IMR-90 (cell line): ENCODE results near the gene CELA2A. TPM values are rescaled to one million over a fixed set of nuclear protein-coding genes. Genes with fewer than 3 reads are reported as not detected.

Experiments used
- ATAC-seq: fragments of 200-7000 bp; cut with Tn5 transposase; 2 replicates; pipeline ENCODE4 v1.9.1; 2020; ENCODE audit warnings: low read depth, mild to moderate bottlenecking, moderate library complexity
- BruUV-seq: library from RNA; stranded (reverse); fragments of 400-500 nt; replicated peaks from 2 replicates; lab custom pipeline; 2021; lab: Mats Ljungman, UMichigan
- CTCF ChIA-PET: fragments of 300-600 bp; formaldehyde crosslinking; extraction: SDS; loops from one replicate; lab custom pipeline; 2021; ENCODE audit warnings: antibody characterized with exemption; lab: Yijun Ruan, JAX
- POLR2A ChIA-PET: fragments of 300-600 bp; sonication (Branson Sonifier 250); formaldehyde crosslinking; loops from one replicate; lab custom pipeline; 2022; ENCODE audit warnings: antibody characterized with exemption; ENCODE audit not compliant: unreplicated experiment; lab: Charles Lee
- DNase-seq: peaks from one replicate; pipeline ENCODE4 v3.0.0; 2013
- H2AFZ ChIP-seq: replicated peaks from 2 replicates; pipeline ENCODE3; 2013; ENCODE audit warnings: low read length, mild to moderate bottlenecking; ENCODE audit not compliant: poor library complexity
- H2AK5ac ChIP-seq: 2 replicates; pipeline ENCODE4 v1.6.1; 2013; ENCODE audit warnings: low read depth, low read length, inconsistent platforms
- H2AK9ac ChIP-seq: replicated peaks from 2 replicates; pipeline ENCODE3; 2013; ENCODE audit warnings: mild to moderate bottlenecking, low read depth, low read length, moderate library complexity; ENCODE audit not compliant: poor library complexity
- H2BK120ac ChIP-seq: 2 replicates; pipeline ENCODE4 v1.6.1; 2013; ENCODE audit warnings: low read depth, low read length, inconsistent platforms
- H2BK15ac ChIP-seq: 3 replicates; pipeline ENCODE4 v1.6.1; 2013; ENCODE audit warnings: low read depth, low read length, inconsistent platforms
- H2BK20ac ChIP-seq: 2 replicates; pipeline ENCODE4 v1.6.1; 2013; ENCODE audit warnings: low read depth, mild to moderate bottlenecking, inconsistent platforms, low read length, moderate library complexity
- H2BK5ac ChIP-seq: 2 replicates; pipeline ENCODE4 v1.6.1; 2013; ENCODE audit warnings: mild to moderate bottlenecking, low read depth, low read length, inconsistent platforms; ENCODE audit not compliant: poor library complexity, severe bottlenecking
- H3K14ac ChIP-seq: replicated peaks from 2 replicates; pipeline ENCODE4 v1.6.1; 2013; ENCODE audit warnings: low read depth, low read length, inconsistent platforms
- H3K18ac ChIP-seq: 2 replicates; pipeline ENCODE4 v1.6.1; 2013; ENCODE audit warnings: low read depth, low read length, control low read depth
- H3K23ac ChIP-seq: 2 replicates; pipeline ENCODE4 v1.6.1; 2013; ENCODE audit warnings: low read depth, low read length, inconsistent platforms
- H3K27ac ChIP-seq: 2 replicates; pipeline ENCODE4 v1.5.1; 2013; ENCODE audit warnings: mild to moderate bottlenecking, control low read depth, low read length; ENCODE audit not compliant: insufficient read depth
- H3K27me3 ChIP-seq: 2 replicates; pipeline ENCODE4 v1.6.1; 2013; ENCODE audit warnings: low read length; ENCODE audit not compliant: control insufficient read depth, insufficient read depth
- H3K36me3 ChIP-seq: 2 replicates; pipeline ENCODE4 v1.6.1; 2013; ENCODE audit warnings: low read length, mixed read lengths; ENCODE audit not compliant: control insufficient read depth, insufficient read depth
- H3K4ac ChIP-seq: 2 replicates; pipeline ENCODE4 v1.6.1; 2013; ENCODE audit warnings: low read depth, low read length, inconsistent platforms
- H3K4me1 ChIP-seq: 2 replicates; pipeline ENCODE4 v1.6.1; 2013; ENCODE audit warnings: low read length, mixed read lengths; ENCODE audit not compliant: control insufficient read depth, insufficient read depth
- H3K4me2 ChIP-seq: 2 replicates; pipeline ENCODE4 v1.6.1; 2013; ENCODE audit warnings: low read depth, mild to moderate bottlenecking, control low read depth, low read length, moderate library complexity
- H3K4me3 ChIP-seq: 2 replicates; pipeline ENCODE4 v1.5.1; 2013; ENCODE audit warnings: low read depth, mild to moderate bottlenecking, control low read depth, low read length, moderate library complexity; ENCODE audit not compliant: insufficient read depth
- H3K56ac ChIP-seq: 2 replicates; pipeline ENCODE4 v1.6.1; 2013; ENCODE audit warnings: low read length, inconsistent platforms; ENCODE audit not compliant: insufficient read depth; ENCODE audit errors: extremely low read depth
- H3K79me1 ChIP-seq, 2 experiments: 2 replicates each; pipeline ENCODE4 v1.6.1; 2013; ENCODE audit warnings: low read length in 2 of 2, inconsistent platforms in 1 of 2, low read depth in 1 of 2
- H3K9ac ChIP-seq: 2 replicates; pipeline ENCODE4 v1.6.1; 2013; ENCODE audit warnings: low read depth, low read length, control low read depth
- H3K9me1 ChIP-seq: 2 replicates; pipeline ENCODE4 v1.6.1; 2013; ENCODE audit warnings: low read length, inconsistent platforms; ENCODE audit not compliant: insufficient read depth
- H3K9me3 ChIP-seq: 2 replicates; pipeline ENCODE4 v1.6.1; 2013; ENCODE audit warnings: low read length; ENCODE audit not compliant: control insufficient read depth, insufficient read depth
- H4K20me1 ChIP-seq: 2 replicates; pipeline ENCODE4 v1.6.1; 2013; ENCODE audit warnings: low read length, inconsistent platforms; ENCODE audit not compliant: insufficient read depth
- H4K5ac ChIP-seq: 2 replicates; pipeline ENCODE4 v1.6.1; 2013; ENCODE audit warnings: mild to moderate bottlenecking, low read depth, low read length, control low read depth
- H4K8ac ChIP-seq, 2 experiments: 2 replicates each; pipeline ENCODE4 v1.6.1; 2013; ENCODE audit warnings: low read depth in 2 of 2, low read length in 2 of 2, control low read depth in 1 of 2, inconsistent platforms in 1 of 2
- H4K91ac ChIP-seq: 2 replicates; pipeline ENCODE4 v1.6.1; 2013; ENCODE audit warnings: low read depth, low read length, inconsistent platforms; ENCODE audit not compliant: insufficient read depth
- BHLHE40 ChIP-seq: fragments of 150-350 bp; IDR thresholded peaks from 2 replicates; pipeline ENCODE4 v1.6.1; 2016; ENCODE audit warnings: mild to moderate bottlenecking, low read depth, low read length
- CEBPB ChIP-seq: IDR thresholded peaks from 2 replicates; pipeline ENCODE4 v1.6.1; 2012; ENCODE audit warnings: low read depth, low read length, improper control_type of control experiment
- CHD1 ChIP-seq: IDR thresholded peaks from 2 replicates; pipeline ENCODE4 v1.6.1; 2012; ENCODE audit warnings: low read depth, low read length, improper control_type of control experiment
- CTCF ChIP-seq: conservative IDR thresholded peaks from 2 replicates; pipeline ENCODE4 v1.5.1; 2012; ENCODE audit warnings: mild to moderate bottlenecking, low read depth, low read length, improper control_type of control experiment
- ELK1 ChIP-seq: fragments of 150-350 bp; IDR thresholded peaks from 2 replicates; pipeline ENCODE4 v1.6.1; 2016; ENCODE audit warnings: low read depth, mild to moderate bottlenecking, low read length, moderate library complexity, borderline replicate concordance
- FOS ChIP-seq: fragments of 150-350 bp; IDR thresholded peaks from 2 replicates; pipeline ENCODE4 v1.6.1; 2016; ENCODE audit warnings: low read depth, low read length
- MAFK ChIP-seq: IDR thresholded peaks from 2 replicates; pipeline ENCODE4 v1.6.1; 2012; ENCODE audit warnings: low read depth, low read length, improper control_type of control experiment
- MAZ ChIP-seq: IDR thresholded peaks from 2 replicates; pipeline ENCODE4 v1.6.1; 2012; ENCODE audit warnings: low read depth, mild to moderate bottlenecking, low read length, improper control_type of control experiment, moderate library complexity, borderline replicate concordance
- MXI1 ChIP-seq: IDR thresholded peaks from 2 replicates; pipeline ENCODE4 v1.6.1; 2012; ENCODE audit warnings: low read depth, mild to moderate bottlenecking, low read length, moderate library complexity, borderline replicate concordance
- NFE2L2 ChIP-seq: fragments of 150-350 bp; IDR thresholded peaks from 2 replicates; pipeline ENCODE4 v1.6.1; 2016; ENCODE audit warnings: low read depth, mild to moderate bottlenecking, low read length
- POLR2A ChIP-seq: IDR thresholded peaks from 2 replicates; pipeline ENCODE4 v1.6.1; 2012; ENCODE audit warnings: mild to moderate bottlenecking, low read depth, low read length
- RAD21 ChIP-seq: IDR thresholded peaks from 2 replicates; pipeline ENCODE4 v1.6.1; 2012; ENCODE audit warnings: low read length, improper control_type of control experiment
- SMC3 ChIP-seq: fragments of 150-350 bp; IDR thresholded peaks from 2 replicates; pipeline ENCODE4 v1.6.1; 2016; ENCODE audit warnings: low read depth, mild to moderate bottlenecking, antibody characterized with exemption, low read length, moderate library complexity
- WGBS, 2 experiments: methylation state at CpG; one replicate each; pipeline versions ENCODE4 v1.1.5 to v1.1.7; 2013; ENCODE audit warnings: missing lambda C conversion rate in 2 of 2; ENCODE audit not compliant: insufficient read length in 1 of 2; ENCODE audit errors: extremely low coverage in 2 of 2; 5-methylcytosine and 5-hydroxymethylcytosine counted together
- dilution Hi-C: fragments of 300-500 bp; cut with HindIII; formaldehyde crosslinking; loops from one replicate; pipeline ENCODE4 v1.14.3; 2018; ENCODE audit warnings: low sequenced_read_pairs; ENCODE audit not compliant: unreplicated experiment
- in situ Hi-C: fragments of 300-500 bp; cut with MboI; formaldehyde crosslinking; loops from 3 replicates; pipeline ENCODE4 v1.14.3; 2019; ENCODE audit warnings: low sequenced_read_pairs, inconsistent platforms, mixed read lengths
- intact Hi-C: fragments of 100-400 bp; cut with micrococcal nuclease; formaldehyde crosslinking; loops from 2 replicates; pipeline ENCODE4 v1.10.0; 2022
- polyA plus RNA-seq, 3 experiments: library from polyadenylated mRNA; depleted of rRNA; stranded (reverse); fragments of >200 nt; gene quantifications; 2 replicates each; pipeline ENCODE4 v1.2.3, GENCODE V29; 2012; ENCODE audit warnings: low replicate concordance in 1 of 3
- total RNA-seq: library from RNA; depleted of rRNA; stranded (reverse); fragments of >200 nt; gene quantifications from 2 replicates; pipeline ENCODE4 v1.2.3, GENCODE V29; 2012

The CELA2A gene
- total and polyA plus RNA-seq, 2 of the 4 experiments (the other 2 are of a cell fraction): not detected

GRCh38 chr1:15513192-15513591, 56.7 kb downstream of the CELA2A start:
- H2BK5ac ChIP-seq: no peak overlapping the region
- no peak for ATAC-seq
- no peak overlapping the region for H3K4ac ChIP-seq
- in situ Hi-C loops (no loop called here), dilution Hi-C loops (no loop called here), intact Hi-C loops (no loop called here)
- no peak for DNase-seq
- no peaks in the 10 kb centered on the region for H3K9me1 ChIP-seq
- H3K27me3 ChIP-seq: no peaks in the 10 kb centered on the region
- no peaks in the 10 kb centered on the region for H3K9me3 ChIP-seq
- no peak overlapping the region for H3K4me3 ChIP-seq
- no peaks in the 10 kb centered on the region; the same call in 1 of the 2 replicates for H3K4me1 ChIP-seq
- no peak overlapping the region for H4K5ac ChIP-seq
- no peak overlapping the region for H2BK20ac ChIP-seq
- H3K23ac ChIP-seq: no peak overlapping the region
- H2AFZ ChIP-seq: no peak overlapping the region
- no peak overlapping the region for H4K8ac ChIP-seq
- H2BK15ac ChIP-seq: no peak overlapping the region
- BruUV-seq: no TSS peak
- H3K4me2 ChIP-seq: no peak overlapping the region
- ChIA-PET POLR2A (no interaction called here), CTCF (no interaction called here)
- no peak overlapping the region for H3K9ac ChIP-seq
- H4K91ac ChIP-seq: no peak overlapping the region
- H3K27ac ChIP-seq: no peak overlapping the region
- TF ChIP-seq MXI1: no peak
- TF ChIP-seq CTCF: no peak
- no peak for TF ChIP-seq MAFK
- TF ChIP-seq CEBPB: no peak
- no peak for TF ChIP-seq RAD21
- no peak for TF ChIP-seq BHLHE40
- no peak for TF ChIP-seq NFE2L2
- TF ChIP-seq ELK1: no peak
- TF ChIP-seq CHD1: no peak
- TF ChIP-seq FOS: no peak
- no peak for TF ChIP-seq POLR2A
- TF ChIP-seq SMC3: no peak
- TF ChIP-seq MAZ: no peak
- no peaks in the 10 kb centered on the region for H4K20me1 ChIP-seq
- no peak overlapping the region for H2BK120ac ChIP-seq
- no peaks in the 10 kb centered on the region; a peak in 1 of 4 replicates for H3K79me1 ChIP-seq
- H3K18ac ChIP-seq: no peak overlapping the region
- H3K36me3 ChIP-seq: peaks cover 4% of the 10 kb centered on the region; the same call in 1 of the 2 replicates
- no peak overlapping the region for H3K56ac ChIP-seq
- H2AK9ac ChIP-seq: no peak overlapping the region
- no peak overlapping the region for H3K14ac ChIP-seq
- H2AK5ac ChIP-seq: no peak overlapping the region
- WGBS, 2 experiments: 20% methylated on average over 1 of the region's 4 CpGs; no CpG with 5 or more reads in 1 of the 2 experiments
